Nephron progenitor cell (in vitro differentiated cells): ENCODE results near the gene CYP39A1.

ENCODE experiments used
- DNase-seq: peaks from one replicate; pipeline ENCODE4 v3.0.0; 2021
- H3K27ac Mint-ChIP-seq: 2 replicates; pipeline ENCODE4 v1.8.0; 2021; ENCODE audit warnings: mild to moderate bottlenecking, moderate library complexity, mixed read lengths
- H3K27me3 Mint-ChIP-seq: 2 replicates; pipeline ENCODE4 v1.8.0; 2021; ENCODE audit warnings: mild to moderate bottlenecking, low read depth, mixed read lengths; ENCODE audit not compliant: poor library complexity
- H3K36me3 Mint-ChIP-seq: 2 replicates; pipeline ENCODE4 v1.8.0; 2021; ENCODE audit warnings: low read depth, mixed read lengths
- H3K4me1 Mint-ChIP-seq: 2 replicates; pipeline ENCODE4 v1.8.0; 2021; ENCODE audit warnings: mixed read lengths
- H3K4me3 Mint-ChIP-seq: 2 replicates; pipeline ENCODE4 v1.8.0; 2021; ENCODE audit warnings: mild to moderate bottlenecking, moderate library complexity, mixed read lengths
- H3K9me3 Mint-ChIP-seq: 2 replicates; pipeline ENCODE4 v1.8.0; 2021; ENCODE audit warnings: mild to moderate bottlenecking, moderate library complexity, mixed read lengths
- TF ChIP-seq, protein P1 (sequence below): fragments of 200-600 bp; sonication (generic); IDR thresholded peaks from 2 replicates; pipeline ENCODE4 v1.5.0; 2021; ENCODE audit warnings: antibody characterized with exemption

CYP39A1 gene

DNA sequence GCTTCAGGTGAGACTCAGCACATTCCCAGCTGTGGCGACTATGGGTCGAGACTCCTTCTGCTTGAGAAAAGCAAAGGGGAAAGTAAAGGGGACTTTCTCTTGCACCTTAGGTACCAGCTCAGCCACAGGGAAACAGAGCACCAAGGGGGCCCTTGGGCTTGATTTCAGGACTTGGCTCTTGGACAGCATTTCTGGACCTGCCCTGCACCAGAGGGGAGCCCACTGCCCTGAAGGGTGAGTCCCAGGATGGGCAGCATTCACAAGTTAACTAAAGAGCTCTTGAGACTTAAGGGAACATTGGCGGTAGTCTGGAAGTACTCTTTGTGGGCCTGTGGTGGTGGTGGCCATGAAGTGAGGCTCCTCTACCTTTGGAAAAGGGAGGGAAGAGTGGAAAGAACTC, 111.1 kb downstream of the CYP39A1 start:
- H3K27me3 Mint-ChIP-seq: no peaks in the 10 kb centered on the region

GRCh38 chr6:46539866-46540265, 112.8 kb downstream of the CYP39A1 start:
- Mint-ChIP-seq H3K27me3 (no peaks in the 10 kb centered on the region), H3K27ac (no peak overlapping the region), H3K9me3 (peaks cover 29% of the 10 kb centered on the region), H3K36me3 (peaks cover 24% of the 10 kb centered on the region), H3K4me1 (no peaks in the 10 kb centered on the region), H3K4me3 (no peak overlapping the region)
- TF ChIP-seq, protein P1, sequence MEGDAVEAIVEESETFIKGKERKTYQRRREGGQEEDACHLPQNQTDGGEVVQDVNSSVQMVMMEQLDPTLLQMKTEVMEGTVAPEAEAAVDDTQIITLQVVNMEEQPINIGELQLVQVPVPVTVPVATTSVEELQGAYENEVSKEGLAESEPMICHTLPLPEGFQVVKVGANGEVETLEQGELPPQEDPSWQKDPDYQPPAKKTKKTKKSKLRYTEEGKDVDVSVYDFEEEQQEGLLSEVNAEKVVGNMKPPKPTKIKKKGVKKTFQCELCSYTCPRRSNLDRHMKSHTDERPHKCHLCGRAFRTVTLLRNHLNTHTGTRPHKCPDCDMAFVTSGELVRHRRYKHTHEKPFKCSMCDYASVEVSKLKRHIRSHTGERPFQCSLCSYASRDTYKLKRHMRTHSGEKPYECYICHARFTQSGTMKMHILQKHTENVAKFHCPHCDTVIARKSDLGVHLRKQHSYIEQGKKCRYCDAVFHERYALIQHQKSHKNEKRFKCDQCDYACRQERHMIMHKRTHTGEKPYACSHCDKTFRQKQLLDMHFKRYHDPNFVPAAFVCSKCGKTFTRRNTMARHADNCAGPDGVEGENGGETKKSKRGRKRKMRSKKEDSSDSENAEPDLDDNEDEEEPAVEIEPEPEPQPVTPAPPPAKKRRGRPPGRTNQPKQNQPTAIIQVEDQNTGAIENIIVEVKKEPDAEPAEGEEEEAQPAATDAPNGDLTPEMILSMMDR: no peak
- DNase-seq: no peak

More for the DNA sequence above, 111.1 kb downstream of the CYP39A1 start:
- TF ChIP-seq, protein P1: no peak
- Mint-ChIP-seq H3K27ac (no peak overlapping the region), H3K4me3 (no peak overlapping the region), H3K9me3 (peaks cover 43% of the 10 kb centered on the region), H3K4me1 (no peaks in the 10 kb centered on the region), H3K36me3 (peaks cover 32% of the 10 kb centered on the region)
- DNase-seq: no peak

- TF ChIP-seq, protein P1: no peak
- no peak for DNase-seq
- Mint-ChIP-seq H3K36me3 (peaks cover 15% of the 10 kb centered on the region), H3K27ac (no peak overlapping the region), H3K4me1 (no peaks in the 10 kb centered on the region), H3K9me3 (peaks cover 25% of the 10 kb centered on the region), H3K4me3 (no peak overlapping the region), H3K27me3 (no peaks in the 10 kb centered on the region)
Measured at GRCh38 chr6:46538800-46539480, 113.7 kb downstream of the CYP39A1 start.

- no peak overlapping the region for H3K27ac Mint-ChIP-seq
- no peaks in the 10 kb centered on the region for H3K4me1 Mint-ChIP-seq
- no peak overlapping the region for H3K4me3 Mint-ChIP-seq
- TF ChIP-seq, protein P1: no peak
- DNase-seq: no peak
- H3K9me3 Mint-ChIP-seq: peaks cover 5% of the 10 kb centered on the region
- H3K36me3 Mint-ChIP-seq: no peaks in the 10 kb centered on the region
- peaks cover 3% of the 10 kb centered on the region for H3K27me3 Mint-ChIP-seq
Measured at GRCh38 chr6:46530896-46531295, 121.7 kb downstream of the CYP39A1 start.

DNA sequence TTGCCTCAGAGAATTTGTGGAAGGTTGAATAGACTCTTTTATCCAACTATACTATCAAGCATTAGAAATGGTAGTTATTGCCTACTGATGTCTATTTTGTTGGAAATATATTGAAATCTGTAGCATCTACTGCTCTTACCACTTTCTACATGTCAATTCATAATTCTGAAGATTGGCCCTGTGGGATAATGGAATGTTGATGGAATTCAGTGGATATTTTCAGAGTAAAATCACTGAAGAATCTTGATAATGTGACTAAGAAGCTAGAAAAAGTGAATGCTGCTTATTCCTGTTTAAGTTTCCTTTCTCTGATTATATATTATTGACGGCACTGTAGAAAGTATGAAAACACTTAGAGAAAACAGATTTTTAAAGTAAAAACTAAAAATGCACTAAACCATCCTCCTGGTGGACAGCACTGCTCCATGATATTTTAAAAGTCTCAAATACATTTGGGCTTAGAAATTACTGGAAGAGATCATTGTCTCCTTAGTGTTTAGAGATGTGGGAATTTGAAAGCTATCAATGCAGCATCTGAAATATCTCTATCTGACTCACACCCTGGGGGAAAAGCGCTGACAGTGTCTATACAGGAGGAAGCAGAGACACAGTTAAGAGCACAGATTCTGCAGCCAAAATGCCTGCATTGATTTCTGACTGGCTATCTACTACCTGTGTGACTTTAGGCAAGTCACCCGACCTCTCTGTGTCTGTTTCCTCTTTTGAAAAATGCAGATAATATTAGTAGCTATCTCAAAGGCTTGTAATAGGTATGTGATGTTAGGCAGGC, 123.5 kb downstream of the CYP39A1 start:
- Mint-ChIP-seq H3K9me3 (peaks cover under 1% of the 10 kb centered on the region), H3K36me3 (no peaks in the 10 kb centered on the region), H3K4me3 (no peak overlapping the region), H3K27me3 (peaks cover 3% of the 10 kb centered on the region), H3K4me1 (no peaks in the 10 kb centered on the region), H3K27ac (no peak overlapping the region)
- TF ChIP-seq, protein P1: no peak
- no peak for DNase-seq
